ENCODE results near the gene SH3BP2.
A peak's percentile ranks its signal among the peaks of the same experiment; 100 is the strongest.

SH3BP2 gene

DNA sequence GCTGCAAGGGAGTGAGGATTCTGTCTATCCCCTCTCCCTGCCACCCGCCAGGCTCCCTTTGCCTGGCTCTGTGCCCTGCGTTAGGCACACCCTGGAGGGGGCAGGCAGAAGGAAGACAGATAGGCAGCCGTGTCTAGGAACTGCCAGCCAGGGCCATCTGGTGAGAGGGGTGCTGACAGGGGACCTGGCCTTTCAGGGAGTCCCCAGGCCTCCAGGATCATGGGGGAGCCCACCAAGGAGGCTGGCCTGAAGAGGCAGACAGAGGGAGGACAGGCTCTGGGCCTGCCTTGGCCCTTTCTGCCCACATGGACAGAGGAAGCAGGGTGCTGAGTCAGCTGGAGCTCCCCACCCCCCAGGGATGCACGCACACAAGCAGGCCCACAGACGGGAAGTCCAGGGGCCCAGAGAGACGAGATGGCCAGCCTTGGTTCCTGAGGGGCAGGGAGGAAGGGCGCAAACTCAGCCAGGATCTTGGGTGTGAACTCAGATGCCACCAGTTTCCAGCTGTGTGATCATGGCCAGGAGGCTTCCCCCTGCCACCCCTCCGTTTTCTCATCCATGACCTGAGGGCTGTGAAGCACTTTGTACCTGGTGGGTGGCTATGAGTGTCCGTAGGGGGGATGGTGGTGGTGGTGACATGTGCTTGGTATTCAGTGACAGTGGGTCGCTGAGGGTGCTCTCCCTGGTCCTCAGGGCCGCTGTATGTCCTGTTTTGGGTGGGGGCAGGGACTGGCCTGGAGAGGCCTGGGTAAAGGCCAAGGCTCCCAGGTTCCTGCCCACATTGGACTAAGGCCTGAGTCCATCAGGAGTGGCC, 1.8 kb downstream of the SH3BP2 start:
- Histone ChIP-seq H3K9ac (ENCODE audit: low read length) (no peak overlapping the region), H3K4me3 (ENCODE audit: low read depth, low read length) (no peak overlapping the region), H3K9me3 (ENCODE audit: control insufficient read depth, insufficient read depth, low read depth, low read length) (no peaks in the 10 kb centered on the region), H3K36me3 (ENCODE audit: control insufficient read depth, insufficient read depth, low read length) (no peaks in the 10 kb centered on the region), H3K4me1 (ENCODE audit: control insufficient read depth, insufficient read depth, low read length) (peaks cover 45% of the 10 kb centered on the region), H3K27ac (ENCODE audit: low read depth, low read length) (no peak overlapping the region), H3K27me3 (ENCODE audit: control insufficient read depth, insufficient read depth, low read length) (peaks cover 20% of the 10 kb centered on the region)

DNA sequence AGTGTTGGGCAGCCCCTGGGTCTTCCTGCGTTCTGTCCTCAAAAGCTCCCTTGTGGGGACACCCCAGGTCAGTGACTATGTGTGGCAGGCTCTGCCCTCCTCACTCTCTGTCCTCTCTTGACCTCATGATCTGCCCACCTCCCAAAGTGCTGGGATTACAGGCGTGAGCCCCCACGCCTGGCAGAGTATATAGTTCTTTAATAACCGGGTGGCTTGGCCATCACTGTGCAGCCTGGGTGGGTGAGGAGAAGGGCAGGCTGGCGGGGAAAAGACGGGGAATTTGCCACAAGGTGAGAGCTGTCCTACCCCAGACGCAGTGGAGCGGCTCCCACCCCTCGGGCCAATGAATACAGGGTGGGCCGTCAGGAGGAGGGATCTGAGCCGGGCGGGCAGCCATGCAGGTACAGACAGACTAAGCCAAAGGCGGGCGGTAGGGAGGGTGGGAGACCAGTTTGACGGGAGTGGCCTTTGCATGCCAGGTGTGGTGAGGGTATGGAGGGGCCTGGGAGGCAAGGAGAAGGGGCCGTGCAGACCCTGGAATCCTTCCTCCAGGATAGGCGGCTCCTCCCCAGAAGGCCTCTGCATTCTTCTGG, 2.5 kb downstream of the SH3BP2 start:
- no peak overlapping the region for H3K9ac ChIP-seq (ENCODE audit: low read length)
- no peaks in the 10 kb centered on the region for H3K9me3 ChIP-seq (ENCODE audit: control insufficient read depth, insufficient read depth, low read depth, low read length)
- H3K36me3 ChIP-seq (ENCODE audit: control insufficient read depth, insufficient read depth, low read length): no peaks in the 10 kb centered on the region
- peaks cover 49% of the 10 kb centered on the region for H3K4me1 ChIP-seq (ENCODE audit: control insufficient read depth, insufficient read depth, low read length)
- no peak overlapping the region for H3K4me3 ChIP-seq (ENCODE audit: low read depth, low read length)
- peaks cover 20% of the 10 kb centered on the region for H3K27me3 ChIP-seq (ENCODE audit: control insufficient read depth, insufficient read depth, low read length)
- no peak overlapping the region for H3K27ac ChIP-seq (ENCODE audit: low read depth, low read length)

- Histone ChIP-seq H3K9me3 (ENCODE audit: control insufficient read depth, insufficient read depth, low read depth, low read length) (no peaks in the 10 kb centered on the region), H3K27me3 (ENCODE audit: control insufficient read depth, insufficient read depth, low read length) (peaks cover 20% of the 10 kb centered on the region), H3K4me1 (ENCODE audit: control insufficient read depth, insufficient read depth, low read length) (peaks cover 50% of the 10 kb centered on the region), H3K27ac (ENCODE audit: low read depth, low read length) (no peak overlapping the region), H3K9ac (ENCODE audit: low read length) (no peak overlapping the region), H3K36me3 (ENCODE audit: control insufficient read depth, insufficient read depth, low read length) (no peaks in the 10 kb centered on the region), H3K4me3 (ENCODE audit: low read depth, low read length) (no peak overlapping the region)
Measured at GRCh38 chr4:2795893-2796848, 3.3 kb downstream of the SH3BP2 start.

DNA sequence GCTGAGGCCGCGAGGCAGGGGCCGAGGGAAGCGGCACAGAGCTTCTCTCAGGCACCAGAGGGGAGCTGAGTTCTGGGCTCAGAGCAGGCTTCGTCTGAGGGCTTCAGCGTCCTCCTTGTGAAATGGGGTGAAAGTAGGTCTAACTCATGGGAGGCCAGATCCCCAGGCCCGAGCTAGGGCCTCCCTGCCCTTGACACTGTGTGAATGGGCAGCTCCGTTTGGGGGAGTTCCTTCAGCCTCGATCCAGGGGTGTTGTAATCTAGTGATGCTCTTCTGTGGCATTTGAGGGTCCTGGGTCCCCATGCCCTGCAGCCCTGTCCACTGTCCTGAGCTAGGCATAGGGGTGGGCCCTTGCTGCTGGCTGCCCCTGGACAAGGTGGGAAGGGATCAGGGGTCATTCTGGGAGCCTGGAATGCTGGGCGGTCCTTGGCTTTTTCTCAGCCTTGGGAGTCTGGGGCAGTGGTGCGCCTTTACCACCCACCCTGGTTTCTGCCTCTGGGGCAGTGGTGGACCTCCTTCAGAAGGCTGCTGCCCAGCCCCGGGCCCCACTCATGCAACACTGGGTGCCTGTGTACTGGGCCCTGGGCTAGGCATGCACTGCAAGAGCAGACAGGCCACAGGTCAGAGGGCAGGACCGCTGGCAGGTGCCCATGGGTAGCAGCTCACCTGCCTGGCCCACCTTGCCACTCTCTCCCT, 4.1 kb downstream of the SH3BP2 start:
- peaks cover 45% of the 10 kb centered on the region for H3K4me1 ChIP-seq (ENCODE audit: control insufficient read depth, insufficient read depth, low read length)
- no peak overlapping the region for H3K27ac ChIP-seq (ENCODE audit: low read depth, low read length)
- H3K4me3 ChIP-seq (ENCODE audit: low read depth, low read length): no peak overlapping the region
- H3K27me3 ChIP-seq (ENCODE audit: control insufficient read depth, insufficient read depth, low read length): peaks cover 14% of the 10 kb centered on the region
- no peaks in the 10 kb centered on the region for H3K36me3 ChIP-seq (ENCODE audit: control insufficient read depth, insufficient read depth, low read length)
- no peaks in the 10 kb centered on the region for H3K9me3 ChIP-seq (ENCODE audit: control insufficient read depth, insufficient read depth, low read depth, low read length)
- H3K9ac ChIP-seq (ENCODE audit: low read length): no peak overlapping the region

DNA sequence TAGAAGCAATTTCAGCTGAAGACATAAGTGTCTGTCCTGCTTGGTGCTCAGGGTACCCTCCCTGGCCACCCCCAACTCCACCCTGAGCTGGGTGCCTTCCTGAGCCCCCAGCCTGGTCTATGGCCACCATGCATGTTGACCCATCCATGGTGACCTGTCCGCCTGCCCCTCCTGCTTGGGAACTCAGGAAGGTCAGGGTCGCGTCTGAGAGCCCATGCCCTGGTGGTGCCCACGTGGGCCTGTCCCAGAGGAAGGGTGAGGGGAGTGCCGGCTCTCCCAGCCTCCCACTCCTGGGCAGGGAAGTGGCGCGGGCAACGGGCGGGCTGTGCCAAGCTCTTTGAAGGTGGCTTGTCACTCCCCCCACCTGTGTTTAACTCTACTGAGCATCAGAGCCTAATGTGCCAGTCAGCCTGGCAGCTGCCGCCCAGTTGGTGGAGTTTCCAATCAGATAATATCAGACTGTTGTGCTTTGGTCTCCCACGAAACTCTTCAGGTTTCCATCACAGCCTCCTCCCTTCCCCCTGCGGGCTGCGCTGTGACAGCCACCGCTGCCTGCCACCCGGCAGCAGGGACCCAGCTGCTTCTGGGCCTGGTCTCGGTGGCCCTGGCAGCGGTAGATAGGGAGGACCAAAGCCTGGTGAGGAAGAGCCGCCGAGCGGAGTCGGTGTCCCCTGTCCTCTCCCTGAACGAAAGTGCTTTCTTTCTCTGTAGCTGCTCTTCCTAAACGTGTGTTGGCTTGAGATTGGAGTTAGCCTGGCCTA, 4.8 kb downstream of the SH3BP2 start:
- Histone ChIP-seq H3K4me1 (ENCODE audit: control insufficient read depth, insufficient read depth, low read length) (peaks cover 41% of the 10 kb centered on the region), H3K4me3 (ENCODE audit: low read depth, low read length) (no peak overlapping the region), H3K9me3 (ENCODE audit: control insufficient read depth, insufficient read depth, low read depth, low read length) (no peaks in the 10 kb centered on the region), H3K27me3 (ENCODE audit: control insufficient read depth, insufficient read depth, low read length) (peaks cover 11% of the 10 kb centered on the region), H3K36me3 (ENCODE audit: control insufficient read depth, insufficient read depth, low read length) (no peaks in the 10 kb centered on the region), H3K27ac (ENCODE audit: low read depth, low read length) (no peak overlapping the region), H3K9ac (ENCODE audit: low read length) (no peak overlapping the region)

GRCh38 chr4:2798399-2799223, 5.7 kb downstream of the SH3BP2 start:
- Histone ChIP-seq H3K4me1 (ENCODE audit: control insufficient read depth, insufficient read depth, low read length) (peaks cover 41% of the 10 kb centered on the region), H3K9me3 (ENCODE audit: control insufficient read depth, insufficient read depth, low read depth, low read length) (no peaks in the 10 kb centered on the region), H3K36me3 (ENCODE audit: control insufficient read depth, insufficient read depth, low read length) (no peaks in the 10 kb centered on the region), H3K27me3 (ENCODE audit: control insufficient read depth, insufficient read depth, low read length) (peaks cover 8% of the 10 kb centered on the region), H3K27ac (ENCODE audit: low read depth, low read length) (no peak overlapping the region), H3K4me3 (ENCODE audit: low read depth, low read length) (no peak overlapping the region), H3K9ac (ENCODE audit: low read length) (no peak overlapping the region)

DNA sequence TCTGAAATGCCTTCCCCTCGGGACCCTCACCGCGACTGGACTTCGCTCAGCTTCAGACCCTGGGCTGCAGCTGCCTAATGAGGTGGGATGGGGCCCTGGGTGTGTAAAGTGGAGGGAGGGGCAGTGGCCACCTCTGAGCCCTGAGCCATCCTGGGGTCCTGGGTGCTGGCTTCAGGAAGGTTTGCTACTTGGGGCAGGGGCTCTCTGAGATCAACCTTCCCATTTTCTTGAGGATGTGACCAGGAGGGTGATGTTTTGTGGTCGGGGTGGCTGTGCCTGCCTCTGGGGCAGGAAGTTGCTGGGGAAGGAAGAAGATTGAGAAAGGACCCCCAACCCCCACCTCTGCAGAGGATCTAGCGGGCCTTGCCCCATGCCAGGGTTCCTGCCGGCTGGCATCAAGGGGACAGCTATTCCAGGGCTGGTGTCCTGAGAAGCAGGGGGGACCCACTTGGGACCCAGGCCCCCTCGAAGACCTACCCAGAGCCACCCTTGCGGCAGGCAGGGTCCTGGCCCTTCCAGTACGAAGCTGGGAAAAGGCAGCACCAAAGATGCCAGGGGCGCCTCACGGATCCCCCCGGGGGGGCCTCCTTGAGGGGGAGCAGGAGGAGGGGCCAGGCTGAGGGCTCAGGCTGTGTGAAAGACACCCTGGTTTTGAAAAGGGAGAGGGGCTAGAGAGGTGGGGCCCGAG, 6.5 kb downstream of the SH3BP2 start:
- Histone ChIP-seq H3K27ac (ENCODE audit: low read depth, low read length) (no peak overlapping the region), H3K4me1 (ENCODE audit: control insufficient read depth, insufficient read depth, low read length) (peaks cover 34% of the 10 kb centered on the region), H3K27me3 (ENCODE audit: control insufficient read depth, insufficient read depth, low read length) (peaks cover under 1% of the 10 kb centered on the region; the same call in 1 of the 2 replicates), H3K9me3 (ENCODE audit: control insufficient read depth, insufficient read depth, low read depth, low read length) (no peaks in the 10 kb centered on the region), H3K9ac (ENCODE audit: low read length) (no peak overlapping the region), H3K4me3 (ENCODE audit: low read depth, low read length) (no peak overlapping the region), H3K36me3 (ENCODE audit: control insufficient read depth, insufficient read depth, low read length) (no peaks in the 10 kb centered on the region)

DNA sequence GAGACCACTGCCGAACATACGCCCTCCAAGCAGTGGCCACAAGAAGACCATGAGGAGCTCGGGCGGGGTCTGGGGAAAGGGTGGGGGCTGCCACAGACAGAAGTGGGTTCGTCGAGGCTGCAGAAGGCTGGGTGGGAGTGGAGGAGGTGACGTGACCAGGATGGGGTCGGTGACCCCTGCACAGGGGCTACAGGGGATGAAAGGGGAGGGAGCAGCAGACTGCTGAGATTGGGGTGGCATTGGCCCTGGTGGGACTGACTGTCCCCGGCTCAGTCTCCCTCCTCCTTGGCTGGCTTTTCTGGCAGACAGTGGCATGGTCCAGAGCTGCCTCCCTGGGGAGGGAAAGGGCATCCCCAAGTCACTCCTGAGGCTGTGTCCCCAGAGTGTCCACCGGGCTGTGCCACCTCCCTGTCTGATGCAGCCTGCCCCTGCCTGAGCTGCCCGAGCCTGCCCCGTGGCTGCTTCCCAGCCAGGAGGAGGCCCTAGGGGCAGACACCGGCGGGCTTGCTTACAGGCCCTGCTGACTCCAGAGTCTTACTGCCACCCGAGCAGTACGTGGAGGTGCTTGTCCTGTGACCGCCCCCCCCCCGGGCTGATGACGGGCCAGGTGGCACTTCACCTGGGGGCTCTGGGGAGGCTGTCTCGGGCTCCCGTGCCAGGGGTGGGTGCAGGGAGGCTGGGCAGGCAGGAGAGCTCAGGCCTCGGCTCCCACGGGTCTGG, 7.2 kb downstream of the SH3BP2 start:
- peak overlapping the region; percentile 24; the same call in 1 of the 2 replicates for H3K27ac ChIP-seq (ENCODE audit: low read depth, low read length)
- no peaks in the 10 kb centered on the region for H3K36me3 ChIP-seq (ENCODE audit: control insufficient read depth, insufficient read depth, low read length)

More for the DNA sequence above, 7.2 kb downstream of the SH3BP2 start:
- Histone ChIP-seq H3K4me1 (ENCODE audit: control insufficient read depth, insufficient read depth, low read length) (peaks cover 31% of the 10 kb centered on the region), H3K27me3 (ENCODE audit: control insufficient read depth, insufficient read depth, low read length) (no peaks in the 10 kb centered on the region), H3K4me3 (ENCODE audit: low read depth, low read length) (no peak overlapping the region), H3K9me3 (ENCODE audit: control insufficient read depth, insufficient read depth, low read depth, low read length) (no peaks in the 10 kb centered on the region), H3K9ac (ENCODE audit: low read length) (peak overlapping the region; percentile 9)
